OCI-LY7 (cell line): Measurements from ENCODE around the gene UFM1. TPM values are rescaled to one million over a fixed set of nuclear protein-coding genes. Genes with fewer than 3 reads are reported as not detected.

Experiments used
- BruUV-seq: library from RNA; stranded (reverse); fragments of 400-500 nt; replicated peaks from 2 replicates; lab custom pipeline; 2021; lab: Mats Ljungman, UMichigan
- CTCF ChIA-PET: fragments of 300-600 bp; sonication (Branson Sonifier 250); formaldehyde crosslinking; loops from one replicate; lab custom pipeline; 2022; ENCODE audit warnings: antibody characterized with exemption; ENCODE audit not compliant: unreplicated experiment; lab: Charles Lee
- POLR2A ChIA-PET: fragments of 300-600 bp; sonication (Branson Sonifier 250); formaldehyde crosslinking; loops from one replicate; lab custom pipeline; 2022; ENCODE audit warnings: antibody characterized with exemption; lab: Charles Lee
- DNase-seq: peaks from one replicate; pipeline ENCODE4 v3.0.0-alpha.2; 2015; ENCODE audit warnings: low spot score
- H2AFZ ChIP-seq: fragments of 200-600 bp; sonication (generic), shearing (Covaris generic); 2 replicates; pipeline ENCODE4 v1.6.1; 2014; ENCODE audit warnings: mild to moderate bottlenecking, antibody characterized with exemption, low read length, moderate library complexity
- H3K27ac ChIP-seq: fragments of 200-600 bp; sonication (generic); 2 replicates; pipeline ENCODE4 v1.5.1; 2014; ENCODE audit warnings: mixed run types, low read depth, mild to moderate bottlenecking, moderate library complexity, low read length, inconsistent platforms; ENCODE audit not compliant: poor library complexity, severe bottlenecking
- H3K36me3 ChIP-seq: fragments of 200-600 bp; sonication (generic); 2 replicates; pipeline ENCODE4 v1.6.1; 2014; ENCODE audit warnings: mild to moderate bottlenecking, antibody characterized with exemption, low read length, moderate library complexity, mixed read lengths; ENCODE audit not compliant: insufficient read depth
- H3K4me1 ChIP-seq: fragments of 200-600 bp; sonication (generic); 2 replicates; pipeline ENCODE4 v1.5.1; 2014; ENCODE audit warnings: mild to moderate bottlenecking, low read length; ENCODE audit not compliant: insufficient read depth, poor library complexity, severe bottlenecking
- H3K4me2 ChIP-seq: fragments of 200-600 bp; sonication (generic); 2 replicates; pipeline ENCODE4 v1.6.1; 2014; ENCODE audit warnings: mild to moderate bottlenecking, low read length
- H3K4me3 ChIP-seq: fragments of 200-600 bp; sonication (generic); 2 replicates; pipeline ENCODE4 v1.5.1; 2014; ENCODE audit warnings: mild to moderate bottlenecking, low read depth, low read length; ENCODE audit not compliant: poor library complexity, severe bottlenecking
- H3K79me2 ChIP-seq: fragments of 200-600 bp; sonication (generic); 2 replicates; pipeline ENCODE4 v1.6.1; 2016; ENCODE audit warnings: low read depth, mild to moderate bottlenecking, low read length, moderate library complexity, mixed read lengths; ENCODE audit not compliant: insufficient read depth
- H3K9me2 ChIP-seq: fragments of 200-600 bp; sonication (generic); 2 replicates; pipeline ENCODE4 v1.6.1; 2016; ENCODE audit warnings: mild to moderate bottlenecking, low read length, mixed read lengths; ENCODE audit not compliant: insufficient read depth
- H3K9me3 ChIP-seq: fragments of 200-600 bp; sonication (generic); 2 replicates; pipeline ENCODE4 v1.6.1; 2014; ENCODE audit warnings: mild to moderate bottlenecking, mixed run types, low read length, mixed read lengths
- H4K20me1 ChIP-seq: fragments of 200-600 bp; sonication (generic); 2 replicates; pipeline ENCODE4 v1.6.1; 2014; ENCODE audit warnings: mild to moderate bottlenecking, antibody characterized with exemption, low read length, moderate library complexity, mixed read lengths; ENCODE audit not compliant: insufficient read depth
- CTCF ChIP-seq: fragments of 200-600 bp; sonication (generic); conservative IDR thresholded peaks from 2 replicates; pipeline ENCODE4 v1.5.1; 2014; ENCODE audit warnings: mild to moderate bottlenecking, antibody characterized with exemption, low read length, moderate library complexity, mixed read lengths
- EZH2phosphoT487 ChIP-seq: fragments of 200-600 bp; sonication (generic); IDR thresholded peaks from 2 replicates; pipeline ENCODE4 v1.6.1; 2018; ENCODE audit warnings: low read depth, borderline replicate concordance, mild to moderate bottlenecking, mixed run types, antibody characterized with exemption, low read length, moderate library complexity, mixed read lengths
- intact Hi-C: fragments of 100-400 bp; cut with micrococcal nuclease; formaldehyde crosslinking; loops from one replicate; pipeline ENCODE4 v1.10.0; 2022; ENCODE audit not compliant: unreplicated experiment
- total RNA-seq, 2 experiments: library from RNA; depleted of rRNA in 1 of 2; stranded (reverse); fragments of >200 nt in 1 of 2; shearing (Covaris generic) in 1 of 2; gene quantifications; 2 replicates each; pipeline ENCODE4 v1.2.3, GENCODE V29; 2014 to 2022

UFM1 gene
- total RNA-seq, 2 experiments from 2014 or later = 33.3 to 46.9 TPM

GRCh38 chr13:38401276-38401675 is 51.6 kb downstream of the UFM1 start:
- Histone ChIP-seq H3K4me3 (no peak overlapping the region), H3K4me2 (no peak overlapping the region), H3K4me1 (no peaks in the 10 kb centered on the region), H2AFZ (no peak overlapping the region), H3K9me2 (no peaks in the 10 kb centered on the region), H3K36me3 (no peaks in the 10 kb centered on the region), H3K27ac (no peak overlapping the region), H3K79me2 (no peaks in the 10 kb centered on the region), H4K20me1 (no peaks in the 10 kb centered on the region), H3K9me3 (no peaks in the 10 kb centered on the region)
- intact Hi-C loops = no loop called here
- CTCF ChIA-PET = no interaction called here
- no peak for DNase-seq
- BruUV-seq = no TSS peak
- POLR2A ChIA-PET = no interaction called here
- TF ChIP-seq EZH2phosphoT487 = no peak
- TF ChIP-seq CTCF = no peak

DNA sequence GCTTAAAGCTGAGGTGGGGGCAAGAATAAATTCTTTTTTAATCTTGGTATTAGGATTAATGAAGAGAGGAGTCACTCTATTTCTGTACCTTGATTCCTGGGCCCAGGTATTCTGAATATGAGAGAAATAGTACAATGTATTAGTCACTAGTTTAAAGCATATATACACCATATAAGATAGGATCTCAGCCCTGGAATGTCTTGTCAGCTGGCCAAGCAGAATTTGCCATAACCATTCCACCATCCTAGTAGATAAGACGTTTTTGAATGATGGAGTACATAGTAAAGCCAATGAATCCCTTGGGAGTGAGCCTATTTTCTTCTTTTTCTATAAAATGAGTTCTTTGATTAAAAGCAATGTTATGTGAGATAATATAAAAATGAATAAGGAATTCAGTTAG is 55.6 kb downstream of the UFM1 start:
- Histone ChIP-seq H3K4me3 (no peak overlapping the region), H3K4me2 (no peak overlapping the region), H3K79me2 (no peaks in the 10 kb centered on the region), H3K9me2 (no peaks in the 10 kb centered on the region), H3K36me3 (no peaks in the 10 kb centered on the region), H3K27ac (no peak overlapping the region), H4K20me1 (no peaks in the 10 kb centered on the region), H3K9me3 (no peaks in the 10 kb centered on the region), H2AFZ (no peak overlapping the region), H3K4me1 (no peaks in the 10 kb centered on the region)
- TF ChIP-seq CTCF = no peak
- no peak for TF ChIP-seq EZH2phosphoT487
- POLR2A ChIA-PET = no interaction called here
- BruUV-seq = no TSS peak
- no peak for DNase-seq
- CTCF ChIA-PET = no interaction called here
- intact Hi-C loops = no loop called here

DNA sequence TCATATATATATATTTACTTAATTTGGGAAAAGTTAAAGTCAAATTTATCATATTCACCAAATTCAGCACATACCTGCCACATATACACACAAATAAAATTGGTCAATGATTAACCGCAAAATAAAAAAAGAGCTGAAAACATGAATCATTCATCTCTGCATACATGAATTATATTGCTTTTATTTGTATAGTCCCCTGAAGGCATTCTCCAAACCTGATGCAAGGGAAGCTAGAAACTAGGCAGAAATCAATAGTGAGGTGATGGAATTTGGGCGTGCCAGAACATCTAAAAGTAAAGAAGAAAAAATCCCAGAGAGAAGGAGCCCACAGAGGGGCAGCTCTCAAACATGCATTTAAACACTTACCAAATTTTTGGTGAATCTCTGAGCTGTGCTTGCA is 60.1 kb downstream of the UFM1 start:
- intact Hi-C loops = no loop called here
- DNase-seq = no peak
- H3K4me2 ChIP-seq = no peak overlapping the region
- H3K4me3 ChIP-seq = no peak overlapping the region
- BruUV-seq = no TSS peak
- no peaks in the 10 kb centered on the region for H3K79me2 ChIP-seq
- no peaks in the 10 kb centered on the region for H3K4me1 ChIP-seq
- CTCF ChIA-PET = no interaction called here
- no peaks in the 10 kb centered on the region for H4K20me1 ChIP-seq
- no peak overlapping the region for H3K27ac ChIP-seq
- no peaks in the 10 kb centered on the region for H3K9me2 ChIP-seq
- no peak overlapping the region for H2AFZ ChIP-seq
- TF ChIP-seq CTCF (no peak), EZH2phosphoT487 (no peak)
- no peaks in the 10 kb centered on the region for H3K36me3 ChIP-seq
- POLR2A ChIA-PET = interaction anchor here (0.5 kb wide), 1 partner anchor 98 kb away, joined by 3 read pairs; no protein-coding TSS in a partner anchor
- no peaks in the 10 kb centered on the region for H3K9me3 ChIP-seq
